NCI-H2196 (cell line): ENCODE measurements around the gene SLC30A9.
A peak's percentile ranks its signal among the peaks of the same experiment; 100 is the strongest.

Experiments
- DNase-seq: peaks from one replicate; lab custom pipeline; 2025; ENCODE audit not compliant: unreplicated experiment; lab: John Stamatoyannopoulos, UW

SLC30A9 gene

DNA sequence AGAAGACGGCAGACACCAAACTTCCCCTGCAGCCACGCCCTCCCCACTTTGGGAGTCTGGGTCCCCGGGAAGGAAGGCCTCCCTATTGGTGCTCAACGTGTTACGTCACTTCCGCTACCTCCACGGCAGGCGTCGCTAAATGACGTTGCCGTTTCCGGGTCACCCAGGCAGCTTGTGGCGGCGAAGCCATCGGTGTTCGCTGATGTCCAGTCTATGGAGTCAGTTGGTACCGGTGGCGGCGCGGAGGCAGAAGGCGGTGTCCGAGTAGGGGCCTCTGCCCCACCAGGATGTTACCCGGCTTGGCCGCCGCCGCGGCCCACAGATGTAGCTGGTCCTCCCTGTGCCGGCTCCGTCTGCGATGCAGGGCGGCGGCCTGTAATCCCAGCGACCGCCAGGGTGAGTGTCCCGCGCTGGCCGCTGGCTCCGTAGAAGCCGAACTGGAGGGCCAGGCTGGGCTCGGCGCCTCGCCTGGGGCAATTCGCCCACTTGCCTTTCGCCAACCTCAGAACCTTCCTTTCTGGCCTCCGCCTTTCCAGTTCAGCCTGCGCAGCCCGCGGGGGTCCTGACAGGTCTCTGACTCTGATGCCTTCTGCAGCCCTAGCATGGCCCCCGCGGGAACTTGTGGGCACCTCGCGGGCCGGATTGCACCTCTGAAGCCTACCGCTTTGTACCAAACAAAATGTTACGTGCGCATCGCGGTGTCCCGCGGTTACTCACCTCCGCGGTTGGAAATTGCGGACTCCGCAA is at the start of gene SLC30A9:
Gene SLC30A9 (plus strand): TSS at position 166 of the 747 bp plus-strand sequence. CDS start 122 bp downstream, at position 288.
- peak; percentile 95 for DNase-seq

DNA sequence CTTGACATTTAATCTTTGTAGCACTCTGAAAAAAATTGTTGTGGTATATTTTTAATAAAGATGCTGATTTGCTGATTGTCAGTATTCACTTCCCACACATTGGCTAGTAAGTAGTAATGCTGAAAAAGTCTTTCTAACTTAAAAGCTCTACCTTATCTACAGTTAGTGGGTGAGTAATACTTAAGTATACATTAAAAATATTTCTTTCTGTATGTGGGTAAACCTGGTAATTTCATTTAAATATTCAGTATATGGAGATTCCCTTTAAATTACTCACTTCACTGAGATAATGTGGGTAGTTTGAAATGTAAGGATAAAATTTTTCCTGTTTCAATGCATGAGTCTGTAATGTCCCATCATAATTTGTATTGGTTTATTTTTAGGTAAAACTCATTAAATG is 49.5 kb upstream of the SLC30A9 start:
- DNase-seq: no peak

- DNase-seq: no peak
Observed at GRCh38 chr4:41943506-41943905, 46.8 kb upstream of the SLC30A9 start.

- no peak for DNase-seq
Observed at GRCh38 chr4:41944089-41944488, 46.2 kb upstream of the SLC30A9 start.

- no peak for DNase-seq
Observed at GRCh38 chr4:41949531-41949930, 40.8 kb upstream of the SLC30A9 start.

DNA sequence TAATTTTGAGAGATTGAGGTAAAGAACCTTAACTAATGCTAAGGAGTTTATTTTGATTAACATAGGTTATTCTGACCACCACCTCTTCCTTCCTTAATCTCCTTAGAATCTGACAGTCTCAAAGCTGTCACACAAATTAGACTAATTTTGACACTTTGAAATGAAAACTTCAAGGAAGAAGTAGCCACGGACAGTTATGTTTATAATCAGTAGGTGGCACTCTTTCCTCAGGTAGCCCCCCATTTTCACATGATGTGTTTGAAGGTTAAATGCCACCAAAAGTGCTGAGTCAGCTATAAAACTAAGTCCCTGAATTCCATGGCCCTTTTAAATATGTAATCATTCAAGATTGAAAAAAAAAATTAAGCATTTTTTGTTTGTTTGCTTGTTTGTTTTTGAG is 32.7 kb upstream of the SLC30A9 start:
- no peak for DNase-seq

- peak; percentile 22 for DNase-seq
Observed at GRCh38 chr4:41963105-41963504, 27.2 kb upstream of the SLC30A9 start.

DNA sequence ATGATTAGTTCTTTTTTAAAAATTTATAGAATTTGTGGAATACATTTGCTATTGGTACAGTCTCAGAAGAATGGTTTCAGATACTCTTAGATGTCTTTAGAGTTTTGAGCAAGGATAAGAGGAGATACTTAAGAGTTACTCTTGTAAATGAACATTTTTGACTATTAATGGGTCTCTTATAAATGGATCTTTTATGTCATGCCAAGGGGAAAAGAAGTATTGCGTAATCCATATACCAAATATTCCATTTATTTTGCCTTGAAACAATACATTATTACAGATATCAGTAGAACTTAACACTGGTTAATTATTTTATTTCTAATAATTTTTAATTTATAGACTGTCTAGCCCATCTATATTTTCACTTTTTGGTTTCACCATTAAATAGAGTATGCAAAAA is 25.9 kb upstream of the SLC30A9 start:
- no peak for DNase-seq

DNA sequence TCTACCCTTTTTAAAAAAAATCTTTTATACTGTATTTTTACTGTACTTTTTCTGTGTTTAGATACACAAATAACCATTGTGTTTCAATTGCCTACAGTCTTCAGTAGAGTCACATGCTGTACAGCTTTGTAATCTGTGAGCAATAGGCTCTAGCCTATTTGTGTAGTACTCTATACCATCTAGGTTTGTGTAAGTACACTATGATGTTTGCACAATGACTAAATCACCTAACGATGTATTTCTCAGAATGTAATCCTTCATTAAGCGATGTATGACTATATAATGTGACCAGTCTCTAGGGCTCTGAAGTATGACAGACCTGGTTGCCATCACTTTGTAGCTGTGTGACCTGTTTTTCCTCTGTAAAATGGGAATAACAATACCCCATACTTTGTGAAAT is 22.9 kb upstream of the SLC30A9 start:
- DNase-seq: no peak

DNA sequence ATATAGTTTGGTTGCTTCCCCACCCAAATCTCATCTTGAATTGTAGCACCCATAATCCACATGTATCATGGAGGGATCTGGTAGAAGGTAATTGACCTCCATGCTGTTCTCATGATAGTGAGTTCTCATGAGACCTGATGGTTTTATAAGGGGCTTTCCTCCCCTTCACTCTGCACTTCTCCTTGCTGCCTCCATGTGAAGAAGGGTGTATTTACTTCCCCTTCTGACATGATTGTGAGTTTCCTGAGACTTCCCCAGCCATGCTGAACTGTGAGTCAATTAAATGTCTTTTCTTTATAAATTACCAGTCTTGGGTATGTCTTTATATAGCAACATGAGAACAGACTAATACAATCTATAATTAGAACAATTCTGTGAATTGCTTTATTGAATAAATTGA is 20.7 kb upstream of the SLC30A9 start:
- no peak for DNase-seq

GRCh38 chr4:41975341-41975740 is 15.0 kb upstream of the SLC30A9 start:
- no peak for DNase-seq

GRCh38 chr4:41976775-41977516 is 13.4 kb upstream of the SLC30A9 start:
- DNase-seq: no peak

DNA sequence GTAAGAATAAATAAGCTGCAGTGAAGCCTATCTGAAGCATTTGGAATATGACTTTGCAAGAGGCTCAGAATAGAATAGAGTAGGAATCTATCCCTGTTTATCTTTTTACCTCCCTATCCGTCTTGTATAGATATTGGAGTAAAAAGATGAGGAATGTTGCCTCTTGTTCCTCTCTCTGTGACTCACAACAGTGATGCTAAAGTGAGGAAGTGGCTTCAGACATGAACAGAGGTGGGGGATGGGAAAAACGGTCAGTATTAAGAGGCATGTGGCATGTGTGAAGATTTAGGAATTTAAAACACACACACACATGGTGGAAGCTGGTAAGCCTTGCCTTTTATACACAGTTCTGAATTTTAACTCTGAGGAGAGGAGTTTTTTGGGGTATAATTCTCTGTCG is 12.6 kb upstream of the SLC30A9 start:
- DNase-seq: no peak

DNA sequence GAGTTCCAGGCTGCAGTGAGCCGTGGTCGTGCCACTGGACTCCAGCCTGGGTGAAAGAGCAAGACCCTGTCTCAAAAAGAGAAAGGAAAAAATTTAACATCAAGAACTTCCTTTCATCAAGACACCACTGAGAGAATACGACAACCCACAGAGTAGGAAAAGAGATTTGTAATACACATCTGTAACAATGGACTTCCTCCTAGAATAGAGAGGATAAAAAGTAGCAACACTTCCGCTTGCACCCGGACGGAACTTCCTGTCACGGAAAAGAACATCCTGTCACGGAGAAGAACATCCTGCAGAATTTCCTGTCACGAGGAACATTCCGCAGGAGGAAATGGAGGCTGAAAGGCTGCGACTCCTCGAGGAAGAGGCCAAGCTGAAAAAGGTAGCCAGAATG is 8.9 kb upstream of the SLC30A9 start, which contains the start of gene DCAF4L1:
Gene DCAF4L1 (plus strand): TSS at position 301 of the 400 bp plus-strand sequence. CDS start 37 bp downstream, at position 338.
- no peak for DNase-seq

DNA sequence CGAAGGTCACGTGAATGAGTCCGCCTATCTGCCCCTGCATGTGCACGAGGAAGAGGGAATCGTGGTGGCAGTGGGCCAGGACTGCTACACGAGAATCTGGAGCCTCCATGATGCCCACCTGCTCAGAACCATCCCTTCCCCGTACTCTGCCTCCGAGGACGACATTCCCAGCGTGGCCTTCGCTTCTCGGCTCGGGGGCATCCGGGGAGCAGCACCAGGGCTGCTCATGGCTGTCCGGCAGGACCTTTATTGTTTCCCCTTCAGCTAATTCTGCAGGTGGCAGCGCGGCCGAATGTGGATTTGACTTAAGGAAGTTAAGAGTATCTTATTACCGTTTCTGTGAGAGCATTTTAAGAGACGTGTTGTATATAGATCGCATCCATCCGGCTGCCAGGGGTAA is 7.6 kb upstream of the SLC30A9 start:
- no peak for DNase-seq

DNA sequence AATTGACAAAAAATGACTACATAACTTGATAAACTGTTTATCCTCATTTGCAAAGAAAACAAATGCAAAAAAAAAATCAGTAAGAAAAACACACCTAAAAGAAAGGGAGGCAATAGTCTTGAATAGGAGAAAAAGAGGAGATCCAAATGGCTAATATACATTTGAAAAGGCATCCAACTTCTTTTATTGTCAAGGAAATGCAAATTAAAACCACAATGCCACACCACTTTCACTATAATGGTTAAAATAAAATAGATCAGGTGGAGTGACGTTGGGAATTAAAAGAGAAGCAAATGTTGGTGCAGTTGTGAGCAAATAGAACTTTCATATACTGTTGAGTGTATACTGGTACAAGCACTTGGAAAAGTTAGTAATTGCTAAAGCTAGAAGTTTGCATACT is 5.2 kb upstream of the SLC30A9 start:
- no peak for DNase-seq

- DNase-seq: no peak
Observed at GRCh38 chr4:41989994-41990364, 351 bp upstream of the SLC30A9 start.

- no peak for DNase-seq
Observed at GRCh38 chr4:41991916-41992767, 1.8 kb downstream of the SLC30A9 start.

DNA sequence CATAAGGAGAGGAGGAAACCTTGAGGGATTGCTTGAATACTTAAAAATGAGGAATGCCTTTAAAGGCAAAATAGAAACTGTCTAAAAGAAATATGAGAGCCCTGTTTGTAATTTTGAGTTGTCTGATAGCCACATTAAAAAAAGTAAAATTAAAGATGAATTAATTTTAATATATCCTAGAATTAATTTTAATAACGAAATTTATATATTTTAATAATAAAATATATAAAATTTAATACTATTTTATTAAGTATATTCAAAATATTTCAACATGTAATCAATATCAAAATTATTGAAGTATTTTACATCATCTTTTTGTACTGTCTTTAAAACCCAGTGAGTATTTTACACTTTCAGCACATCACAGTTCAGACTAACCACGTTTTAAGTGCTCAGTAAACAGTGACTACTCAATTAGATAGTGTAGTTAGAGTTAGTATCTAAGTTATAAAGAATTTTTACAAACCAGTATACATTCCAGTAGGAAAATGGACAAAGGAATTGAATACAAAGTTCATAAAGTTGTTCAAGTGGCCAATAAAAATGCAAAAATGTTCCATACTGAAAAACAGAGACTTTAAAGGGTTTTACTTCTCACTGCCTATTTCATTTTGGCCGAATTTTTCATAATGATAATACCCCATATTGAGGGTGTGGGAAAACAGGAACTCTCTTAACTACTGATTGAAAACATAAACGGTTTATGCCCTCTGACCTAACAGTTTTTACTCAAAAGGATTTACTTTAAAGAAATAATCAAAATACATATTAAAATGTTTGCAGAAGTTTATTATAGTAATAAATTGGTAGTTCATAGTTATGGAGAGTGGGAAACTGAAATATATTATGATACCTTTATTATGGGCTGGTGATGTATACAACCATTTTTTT is 2.9 kb downstream of the SLC30A9 start:
- DNase-seq: no peak

DNA sequence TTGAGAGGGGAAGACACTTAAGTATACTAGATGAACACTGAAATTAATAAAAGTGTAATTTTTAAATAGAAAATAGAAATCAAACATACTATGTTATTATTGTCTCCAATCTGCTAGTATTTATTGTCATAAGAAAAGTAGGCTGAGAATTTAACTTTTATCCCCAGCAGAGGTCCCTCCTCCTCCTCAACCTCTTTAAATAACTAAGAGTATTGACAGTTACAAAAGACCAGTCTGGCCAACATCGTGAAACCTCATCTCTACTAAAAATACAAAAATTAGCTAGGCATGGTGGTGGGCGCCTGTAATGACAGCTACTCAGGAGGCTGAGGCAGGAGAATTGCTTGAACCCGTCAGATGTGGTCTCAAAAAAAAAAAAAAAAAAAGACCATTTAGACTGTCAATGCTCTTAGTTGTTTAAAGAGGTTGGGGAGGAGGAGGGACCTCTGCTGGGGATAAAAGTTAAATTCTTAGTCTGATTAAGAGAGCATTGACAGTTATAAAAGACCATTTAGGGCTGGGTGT is 4.2 kb downstream of the SLC30A9 start:
- no peak for DNase-seq
